HG03135 (cell line): ENCODE results near the gene GMCL2.
"Not testable (repeated sequence)": the region's sequence is repeated elsewhere in the genome, so short reads cannot be mapped to it uniquely, and the experiment has no call there.

Experiments used
- ATAC-seq: cut with Tn5 transposase; IDR thresholded peaks from one replicate; pipeline ENCODE4 v1.9.1; 2021; ENCODE audit warnings: mild to moderate bottlenecking, moderate library complexity; ENCODE audit not compliant: unreplicated experiment

Gene GMCL2, protein sequence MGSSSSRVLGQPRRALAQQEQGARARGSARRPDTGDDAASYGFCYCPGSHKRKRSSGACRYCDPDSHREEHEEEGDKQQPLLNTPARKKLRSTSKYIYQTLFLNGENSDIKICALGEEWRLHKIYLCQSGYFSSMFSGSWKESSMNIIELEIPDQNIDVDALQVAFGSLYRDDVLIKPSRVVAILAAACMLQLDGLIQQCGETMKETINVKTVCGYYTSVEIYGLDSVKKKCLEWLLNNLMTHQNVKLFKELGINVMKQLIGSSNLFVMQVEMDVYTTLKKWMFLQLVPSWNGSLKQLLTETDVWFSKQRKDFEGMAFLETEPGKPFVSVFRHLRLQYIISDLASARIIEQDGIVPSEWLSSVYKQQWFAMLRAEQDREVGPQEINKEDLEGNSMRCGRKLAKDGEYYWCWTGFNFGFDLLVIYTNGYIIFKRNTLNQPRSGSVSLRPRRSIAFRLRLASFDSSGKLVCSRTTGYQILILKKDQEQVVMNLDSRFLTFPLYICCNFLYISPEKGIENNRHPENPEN

DNA sequence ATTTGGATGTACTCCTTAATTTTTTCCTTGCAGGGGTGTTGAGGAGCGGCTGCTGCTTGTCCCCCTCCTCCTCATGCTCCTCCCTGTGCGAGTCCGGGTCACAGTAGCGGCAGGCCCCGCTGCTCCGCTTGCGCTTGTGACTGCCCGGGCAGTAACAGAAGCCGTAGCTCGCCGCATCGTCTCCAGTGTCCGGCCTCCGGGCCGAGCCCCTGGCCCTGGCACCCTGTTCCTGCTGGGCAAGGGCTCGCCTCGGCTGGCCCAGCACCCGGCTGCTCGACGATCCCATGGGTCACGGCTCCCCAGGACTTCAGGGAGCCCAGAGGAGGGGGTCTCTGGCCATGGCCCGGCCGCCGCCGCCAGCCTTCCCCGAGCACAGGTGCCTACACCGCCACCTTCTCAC is at the start of gene GMCL2:
Gene GMCL2, minus strand, starts transcription at position 358 of the 400 bp plus-strand sequence. Its CDS starts 72 bp downstream, at position 286.
- ATAC-seq, result no peak

DNA sequence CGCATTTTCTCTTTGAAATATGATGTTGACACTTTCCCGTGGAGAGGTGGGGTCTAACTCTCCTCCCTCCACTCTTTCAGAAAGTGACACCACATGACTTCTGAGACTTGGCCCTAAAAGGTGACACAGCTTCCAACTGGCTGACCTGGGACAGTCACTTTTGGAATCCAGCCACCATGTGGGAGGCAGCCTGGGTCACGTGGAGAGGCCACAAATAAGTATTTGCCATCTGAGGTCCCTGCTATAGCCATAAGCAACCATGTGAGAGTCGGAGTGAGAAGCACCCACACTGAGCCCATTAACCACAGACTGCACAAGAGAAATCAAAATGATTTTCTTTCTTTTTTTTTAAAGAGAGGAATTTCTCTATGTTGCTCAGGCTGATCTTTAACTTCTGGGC is 49.5 kb upstream of the GMCL2 start:
- ATAC-seq, result no peak

DNA sequence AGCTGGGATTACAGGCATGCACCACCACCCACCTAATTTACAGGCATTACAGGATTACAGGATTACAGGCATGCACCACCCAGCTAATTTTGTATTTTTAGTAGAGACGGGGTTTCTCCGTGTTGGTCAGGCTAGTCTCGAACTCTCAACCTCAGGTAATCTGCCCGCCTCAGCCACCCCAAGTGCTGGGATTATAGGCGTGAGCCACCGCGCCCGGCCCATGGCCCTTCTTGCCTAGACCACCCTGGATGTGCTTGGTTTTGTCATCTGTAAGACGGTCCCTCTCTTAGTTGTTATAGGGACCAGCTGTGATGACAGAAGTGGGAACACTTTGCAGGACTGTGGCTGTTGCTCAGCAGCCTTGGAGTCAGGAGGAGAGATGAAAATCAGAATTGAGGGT is 49.0 kb upstream of the GMCL2 start:
- no peak for ATAC-seq

DNA sequence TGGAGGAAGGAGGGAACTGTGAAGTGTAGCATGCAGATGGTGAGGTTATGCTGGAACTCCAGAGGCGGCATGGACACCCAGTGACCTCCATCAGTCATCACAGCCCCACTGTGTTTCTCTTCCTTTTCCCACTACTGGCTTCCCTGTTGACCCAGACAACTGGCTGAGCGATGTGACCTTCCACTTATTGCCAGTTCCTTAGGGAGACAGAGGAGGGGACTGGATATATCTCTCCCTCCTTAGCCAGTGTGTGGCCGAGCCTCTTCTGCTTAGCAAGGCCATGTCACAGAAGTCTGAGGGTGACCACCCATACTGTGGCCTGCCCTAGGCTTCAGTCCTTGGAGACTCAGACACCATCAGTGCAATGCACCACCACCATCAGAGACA is 48.4 kb upstream of the GMCL2 start:
- ATAC-seq, result no peak

GRCh38 chr5:178234750-178235587 is 47.8 kb upstream of the GMCL2 start:
- no peak for ATAC-seq

DNA sequence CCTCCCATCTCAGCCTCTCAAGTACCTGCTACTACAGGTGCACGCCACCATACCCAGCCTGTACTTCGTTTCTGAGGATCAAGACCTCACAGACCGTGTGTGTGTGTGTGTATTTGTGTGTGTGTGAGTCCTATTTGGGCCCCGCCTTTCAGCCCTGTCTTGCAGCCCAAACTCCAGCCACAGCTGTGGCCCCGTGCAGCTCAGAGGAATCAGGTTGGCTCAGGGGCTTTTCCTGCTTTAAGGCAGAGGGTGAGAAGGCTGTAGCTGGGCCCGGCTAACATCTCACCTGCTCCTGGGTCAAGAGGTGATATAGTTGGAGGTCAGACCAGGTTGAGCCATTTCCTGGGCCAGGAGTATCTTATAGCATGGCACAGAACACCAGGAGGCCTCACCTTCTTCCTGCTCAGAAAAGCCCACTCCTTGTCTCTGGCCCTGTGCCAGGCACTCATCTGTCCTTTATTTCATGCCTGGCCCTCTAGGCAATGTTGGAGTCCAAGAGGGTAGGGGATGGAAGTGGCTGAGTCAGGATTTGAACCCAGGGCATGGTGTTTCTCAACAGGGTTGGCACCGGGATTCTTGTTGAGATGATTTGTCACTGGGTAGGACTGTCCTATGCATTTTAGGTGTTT is 47.1 kb upstream of the GMCL2 start:
- ATAC-seq, result no peak

DNA sequence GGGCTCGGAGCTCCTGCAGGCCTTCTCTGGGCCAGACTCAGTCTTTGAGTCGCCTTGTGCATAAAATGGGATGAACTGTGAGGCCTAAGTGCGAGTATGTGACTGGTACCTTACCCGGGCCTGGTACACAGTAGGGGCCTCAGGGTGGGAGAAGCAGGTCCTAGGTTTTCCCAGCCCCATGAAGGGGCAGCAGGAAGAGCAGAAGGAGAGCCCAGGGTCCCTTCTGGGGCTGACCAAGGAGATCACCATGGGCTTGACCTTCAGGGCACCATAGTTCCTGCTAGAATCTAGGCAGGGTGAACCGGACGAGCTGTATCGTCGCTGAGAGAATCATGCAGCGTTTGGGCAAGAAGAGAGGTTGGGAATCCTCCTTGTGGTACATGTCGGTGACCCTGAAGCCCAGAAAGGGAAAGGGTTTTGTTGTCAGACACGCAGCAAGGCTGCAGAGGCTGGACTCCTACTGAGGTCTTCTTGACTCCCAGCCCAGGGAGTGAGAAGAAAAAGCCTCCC is 45.8 kb upstream of the GMCL2 start:
- ATAC-seq, result no peak

DNA sequence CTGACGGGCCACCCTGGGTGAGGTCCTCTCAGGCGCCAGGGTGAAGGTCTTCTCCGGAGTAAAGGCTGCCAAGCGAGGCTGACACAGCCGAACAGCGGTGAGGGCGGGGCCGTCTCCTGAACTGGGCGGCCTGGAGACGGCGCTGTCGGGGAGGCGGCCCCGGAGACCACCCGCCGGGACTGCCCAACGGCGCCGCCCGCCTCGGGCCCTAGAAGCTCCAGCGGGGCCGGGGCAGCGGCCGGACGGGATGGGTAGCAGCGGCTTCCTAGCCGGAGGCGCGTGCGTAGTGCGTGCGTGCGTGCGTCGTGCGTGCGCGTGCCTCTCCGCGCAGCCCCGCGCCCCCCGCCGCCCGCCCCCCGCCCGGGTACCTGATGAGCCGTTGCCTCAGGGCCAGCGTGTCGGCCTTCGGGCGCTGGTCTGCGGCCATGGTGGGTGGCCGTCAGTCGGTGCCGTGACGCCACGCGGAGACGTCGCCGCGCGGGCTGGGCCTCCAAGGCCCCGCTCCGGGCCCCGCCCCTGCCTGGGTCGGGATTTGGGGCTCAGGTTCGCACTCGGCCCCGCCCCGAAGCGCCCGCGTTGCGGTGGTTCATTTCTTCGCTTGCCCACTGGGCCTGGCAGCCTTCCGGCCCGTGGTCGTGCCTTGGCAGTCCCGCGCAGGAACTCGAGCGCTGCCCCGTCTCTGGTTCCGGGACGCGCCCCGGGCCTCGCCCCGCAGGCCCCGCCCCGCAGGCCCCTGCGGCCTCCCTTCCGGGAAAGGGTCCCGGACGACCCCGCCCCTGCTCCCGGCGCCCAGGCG is 45.2 kb upstream of the GMCL2 start, which contains the start of gene PHYKPL:
Gene PHYKPL, minus strand, starts transcription at position 679 of the 796 bp plus-strand sequence. Its CDS starts 252 bp downstream, at position 427.
- ATAC-seq, result peak; percentile 56

- ATAC-seq, result peak; percentile 15
Observed at GRCh38 chr5:178231539-178232123, 44.5 kb upstream of the GMCL2 start.

DNA sequence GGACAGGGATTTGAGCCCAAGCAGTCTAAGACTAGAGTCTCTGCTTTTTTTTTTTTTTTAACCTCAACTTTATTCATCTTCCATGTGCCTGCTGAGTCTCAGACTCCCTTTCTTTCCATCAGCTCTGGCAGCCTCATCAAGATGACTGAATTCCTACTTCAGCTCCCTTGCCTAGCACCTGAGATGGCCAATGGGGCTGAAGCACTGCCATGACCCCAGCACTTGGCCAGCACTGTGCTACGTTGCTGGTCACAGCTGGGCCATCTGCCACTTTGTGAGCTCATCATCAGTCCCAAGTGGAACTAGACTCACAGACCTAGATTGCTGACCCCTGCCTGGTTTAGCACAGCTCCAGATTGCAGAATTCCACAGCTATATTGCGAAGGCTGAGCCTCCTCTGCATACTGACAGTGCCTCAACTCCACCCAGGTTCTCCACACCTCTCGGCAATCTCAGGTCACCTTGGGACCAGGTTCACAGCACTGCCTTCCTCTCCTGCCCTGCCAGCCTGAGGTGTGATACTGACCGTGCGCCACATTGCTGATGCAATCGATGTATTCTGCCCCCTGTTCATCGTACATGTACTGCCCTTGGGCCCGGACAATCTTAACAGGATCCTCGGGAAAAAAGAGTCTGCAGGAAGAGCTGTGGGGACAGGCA is 43.8 kb upstream of the GMCL2 start:
- ATAC-seq, result no peak

- no peak for ATAC-seq
Observed at GRCh38 chr5:178229861-178230260, 42.7 kb upstream of the GMCL2 start.

GRCh38 chr5:178229111-178229510 is 41.9 kb upstream of the GMCL2 start:
- ATAC-seq, result not testable (repeated sequence)

DNA sequence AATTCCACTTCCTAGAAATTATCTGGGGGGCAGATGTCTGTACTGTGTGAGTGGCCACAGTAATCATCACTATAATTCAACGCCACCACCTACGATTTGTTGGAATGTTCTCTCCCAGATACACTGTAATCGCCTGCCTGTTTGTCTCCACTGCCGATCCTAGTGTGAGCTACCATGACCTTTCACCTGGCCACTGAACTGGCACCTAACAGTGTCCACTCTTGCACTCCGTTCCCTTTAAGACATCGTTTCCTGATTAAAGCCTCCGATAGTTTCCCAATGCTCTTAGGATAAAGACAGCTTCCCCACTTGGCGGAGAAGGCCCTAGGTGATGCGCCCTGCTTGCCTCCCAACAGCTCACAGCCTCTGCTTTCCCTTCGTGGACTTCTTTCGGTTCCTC is 41.4 kb upstream of the GMCL2 start:
- no peak for ATAC-seq

DNA sequence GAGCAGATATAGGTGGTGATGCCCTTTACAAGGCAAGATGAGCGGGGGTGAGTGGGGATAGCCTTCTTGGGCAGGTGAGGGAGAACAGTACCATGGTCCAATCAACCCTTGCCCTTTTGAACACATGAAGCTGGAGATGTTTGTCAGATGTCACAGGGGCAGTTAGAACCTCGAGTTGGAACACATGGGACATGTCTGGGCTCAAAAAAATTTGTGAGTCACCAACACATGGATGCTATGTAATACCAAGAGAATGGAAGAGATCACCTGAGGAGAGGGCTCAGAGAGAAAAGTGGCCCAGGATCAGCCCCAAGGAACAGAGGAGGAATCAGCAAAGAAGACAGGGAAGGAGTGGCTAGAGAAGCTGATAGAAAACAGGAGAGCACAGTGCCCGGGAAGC is 40.8 kb upstream of the GMCL2 start:
- no peak for ATAC-seq

GRCh38 chr5:178227138-178227659 is 40.0 kb upstream of the GMCL2 start:
- no peak for ATAC-seq

GRCh38 chr5:178225174-178225573 is 38.0 kb upstream of the GMCL2 start:
- ATAC-seq, result no peak

DNA sequence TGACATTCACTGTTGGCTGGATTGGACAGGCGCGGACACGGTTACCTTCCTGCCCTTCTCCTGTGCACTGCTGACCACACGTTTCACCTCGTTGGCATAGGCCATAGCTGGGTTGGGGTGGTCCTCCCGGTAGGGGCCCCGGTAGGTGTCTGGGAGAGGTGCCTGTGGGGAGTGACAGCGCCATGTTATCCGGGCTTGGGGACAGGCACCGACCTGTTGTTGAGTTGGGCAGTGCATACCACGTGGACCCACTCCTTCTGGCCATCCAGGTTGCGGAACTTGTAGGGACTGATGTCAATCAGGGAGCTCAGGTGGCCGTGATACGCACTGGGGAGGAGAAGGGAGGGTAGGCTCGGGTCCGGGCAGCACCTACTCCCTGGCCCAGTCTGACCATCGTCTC is 37.2 kb upstream of the GMCL2 start:
- ATAC-seq, result no peak

DNA sequence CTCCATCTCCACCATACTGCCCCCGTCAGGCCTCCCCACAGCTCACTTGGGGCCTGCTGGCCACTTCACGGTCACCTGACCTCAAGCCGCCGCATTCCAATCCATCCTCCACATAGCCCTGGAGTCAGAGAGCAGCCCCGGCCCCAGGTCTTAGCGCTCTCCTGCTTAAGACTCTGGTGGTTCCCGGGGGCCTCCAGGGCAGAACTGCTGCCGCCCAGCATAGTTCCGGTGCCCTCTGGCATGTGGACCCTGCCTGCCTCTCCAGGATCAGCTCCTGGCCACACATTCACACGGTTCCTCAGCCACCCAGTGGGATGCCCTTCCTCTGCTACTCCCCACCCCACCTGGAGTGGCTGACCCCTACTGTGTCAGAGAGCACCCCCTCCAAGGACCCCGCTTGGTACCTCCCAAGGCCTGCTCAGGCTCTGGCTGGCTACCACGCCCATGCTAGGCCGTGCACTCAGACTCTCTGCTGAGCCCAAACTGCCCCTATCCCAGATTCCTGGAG is 36.7 kb upstream of the GMCL2 start:
- ATAC-seq, result no peak
